ENCODE results near the gene PUM2.

Gene PUM2

GRCh38 chr2:20227894-20228505 lies 122.6 kb downstream of the PUM2 start:
- Histone ChIP-seq H3K9me2 (replicated peaks; ENCODE audit: insufficient read depth, low read length) (no peaks in the 10 kb centered on the region), H3K4me3 (ENCODE audit: insufficient read depth, low read length, poor library complexity, severe bottlenecking) (no peak overlapping the region), H3K79me2 (ENCODE audit: insufficient read depth, low read length) (no peaks in the 10 kb centered on the region), H3K9ac (ENCODE audit: low read length) (no peak overlapping the region), H4K20me1 (ENCODE audit: low read depth, low read length) (no peaks in the 10 kb centered on the region), H3K36me3 (ENCODE audit: low read length) (no peaks in the 10 kb centered on the region), H2AFZ (ENCODE audit: low read depth, low read length, severe bottlenecking) (no peak overlapping the region), H3K4me2 (ENCODE audit: low read depth, low read length, poor library complexity, severe bottlenecking) (no peak overlapping the region), H3K27me3 (ENCODE audit: low read length) (no peaks in the 10 kb centered on the region), H3K9me3 (ENCODE audit: insufficient read depth, low read length) (no peaks in the 10 kb centered on the region), H3K27ac (ENCODE audit: low read depth, low read length) (no peak overlapping the region), H3F3A (ENCODE audit: insufficient read depth) (no peaks in the 10 kb centered on the region)
- TF ChIP-seq, protein P1, sequence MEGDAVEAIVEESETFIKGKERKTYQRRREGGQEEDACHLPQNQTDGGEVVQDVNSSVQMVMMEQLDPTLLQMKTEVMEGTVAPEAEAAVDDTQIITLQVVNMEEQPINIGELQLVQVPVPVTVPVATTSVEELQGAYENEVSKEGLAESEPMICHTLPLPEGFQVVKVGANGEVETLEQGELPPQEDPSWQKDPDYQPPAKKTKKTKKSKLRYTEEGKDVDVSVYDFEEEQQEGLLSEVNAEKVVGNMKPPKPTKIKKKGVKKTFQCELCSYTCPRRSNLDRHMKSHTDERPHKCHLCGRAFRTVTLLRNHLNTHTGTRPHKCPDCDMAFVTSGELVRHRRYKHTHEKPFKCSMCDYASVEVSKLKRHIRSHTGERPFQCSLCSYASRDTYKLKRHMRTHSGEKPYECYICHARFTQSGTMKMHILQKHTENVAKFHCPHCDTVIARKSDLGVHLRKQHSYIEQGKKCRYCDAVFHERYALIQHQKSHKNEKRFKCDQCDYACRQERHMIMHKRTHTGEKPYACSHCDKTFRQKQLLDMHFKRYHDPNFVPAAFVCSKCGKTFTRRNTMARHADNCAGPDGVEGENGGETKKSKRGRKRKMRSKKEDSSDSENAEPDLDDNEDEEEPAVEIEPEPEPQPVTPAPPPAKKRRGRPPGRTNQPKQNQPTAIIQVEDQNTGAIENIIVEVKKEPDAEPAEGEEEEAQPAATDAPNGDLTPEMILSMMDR (IDR thresholded peaks at IDR 0.05; ENCODE audit: insufficient read depth, low read length, poor library complexity, severe bottlenecking) = no peak
- TF ChIP-seq EZH2phosphoT487 (conservative IDR thresholded peaks at IDR 0.05; ENCODE audit: low read length) = no peak

GRCh38 chr2:20226152-20226545 lies 124.5 kb downstream of the PUM2 start:
- no peaks in the 10 kb centered on the region for H3K27me3 ChIP-seq (ENCODE audit: low read length)
- TF ChIP-seq, protein P1 (IDR thresholded peaks at IDR 0.05; ENCODE audit: insufficient read depth, low read length, poor library complexity, severe bottlenecking) = no peak
- no peak for TF ChIP-seq EZH2phosphoT487 (conservative IDR thresholded peaks at IDR 0.05; ENCODE audit: low read length)
- H3K9me3 ChIP-seq (ENCODE audit: insufficient read depth, low read length) = no peaks in the 10 kb centered on the region
- no peak overlapping the region for H3K4me2 ChIP-seq (ENCODE audit: low read depth, low read length, poor library complexity, severe bottlenecking)
- H3K9ac ChIP-seq (ENCODE audit: low read length) = no peak overlapping the region
- no peak overlapping the region for H2AFZ ChIP-seq (ENCODE audit: low read depth, low read length, severe bottlenecking)
- H3K79me2 ChIP-seq (ENCODE audit: insufficient read depth, low read length) = no peaks in the 10 kb centered on the region
- H3K9me2 ChIP-seq (replicated peaks; ENCODE audit: insufficient read depth, low read length) = no peaks in the 10 kb centered on the region
- no peaks in the 10 kb centered on the region for H3F3A ChIP-seq (ENCODE audit: insufficient read depth)
- H4K20me1 ChIP-seq (ENCODE audit: low read depth, low read length) = no peaks in the 10 kb centered on the region
- no peaks in the 10 kb centered on the region for H3K36me3 ChIP-seq (ENCODE audit: low read length)
- H3K4me3 ChIP-seq (ENCODE audit: insufficient read depth, low read length, poor library complexity, severe bottlenecking) = no peak overlapping the region
- H3K27ac ChIP-seq (ENCODE audit: low read depth, low read length) = no peak overlapping the region

DNA sequence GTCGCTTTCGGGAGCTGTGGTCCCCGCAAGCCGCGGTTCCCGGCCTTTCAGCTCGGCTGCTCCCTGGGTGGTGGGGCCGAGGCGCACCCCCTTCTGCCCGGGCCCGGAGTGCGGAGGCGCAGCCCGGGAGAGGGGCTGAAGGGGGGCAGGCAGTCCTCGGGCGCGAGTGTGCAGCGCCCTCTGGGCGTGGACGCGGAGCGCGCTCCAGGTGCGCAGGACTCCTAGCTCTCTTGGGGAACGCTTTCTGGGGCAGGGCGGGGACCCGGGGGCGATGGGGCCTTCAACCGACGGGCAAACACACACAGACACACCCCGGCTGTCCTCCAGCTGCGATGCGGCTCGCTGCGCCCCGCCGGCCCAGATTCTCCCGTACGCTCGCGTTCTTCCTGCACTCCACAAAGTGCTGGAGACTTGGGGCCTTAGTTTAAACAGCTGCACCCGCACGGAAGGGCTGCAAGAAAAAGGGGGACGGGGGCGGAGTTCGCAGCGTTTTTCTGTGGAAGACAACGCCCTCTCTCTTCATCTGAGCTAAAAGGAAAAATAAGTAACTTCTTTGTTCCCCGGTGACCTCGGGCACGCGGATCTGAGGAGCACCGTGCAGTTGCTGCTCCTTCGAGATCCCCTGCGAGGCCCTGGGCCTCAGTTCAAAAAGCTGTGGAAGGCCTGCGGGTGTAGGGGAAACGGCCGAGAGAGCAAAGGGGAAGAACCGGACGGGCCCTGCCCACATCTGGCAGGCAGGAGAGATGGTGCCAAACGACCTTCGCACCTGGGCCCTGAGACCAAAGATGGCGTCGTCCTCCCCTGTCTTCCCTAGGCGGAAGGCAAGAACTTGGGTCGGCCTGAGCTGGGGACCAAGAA lies 125.1 kb downstream of the PUM2 start:
- Histone ChIP-seq H3K4me2 (ENCODE audit: low read depth, low read length, poor library complexity, severe bottlenecking) (peak overlapping the region; percentile 83), H3K36me3 (ENCODE audit: low read length) (no peaks in the 10 kb centered on the region), H3K27ac (ENCODE audit: low read depth, low read length) (no peak overlapping the region), H3K79me2 (ENCODE audit: insufficient read depth, low read length) (no peaks in the 10 kb centered on the region), H3K9me3 (ENCODE audit: insufficient read depth, low read length) (no peaks in the 10 kb centered on the region), H3K9me2 (replicated peaks; ENCODE audit: insufficient read depth, low read length) (no peaks in the 10 kb centered on the region), H2AFZ (ENCODE audit: low read depth, low read length, severe bottlenecking) (no peak overlapping the region), H3K27me3 (ENCODE audit: low read length) (no peaks in the 10 kb centered on the region), H3K4me3 (ENCODE audit: insufficient read depth, low read length, poor library complexity, severe bottlenecking) (peak overlapping the region; percentile 45), H3K9ac (ENCODE audit: low read length) (peak overlapping the region; percentile 56; the same call in 1 of the 2 replicates), H4K20me1 (ENCODE audit: low read depth, low read length) (no peaks in the 10 kb centered on the region), H3F3A (ENCODE audit: insufficient read depth) (no peaks in the 10 kb centered on the region)
- TF ChIP-seq EZH2phosphoT487 (conservative IDR thresholded peaks at IDR 0.05; ENCODE audit: low read length) = no peak
- TF ChIP-seq, protein P1 (IDR thresholded peaks at IDR 0.05; ENCODE audit: insufficient read depth, low read length, poor library complexity, severe bottlenecking) = peak; percentile 52
